ENCODE measurements around the gene ASTN2. TPM values are rescaled to one million over a fixed set of nuclear protein-coding genes. Genes with fewer than 3 reads are reported as not detected.

Gene ASTN2
- total and polyA plus RNA-seq, 10 of the 15 experiments (the other 5 are each of a cell fraction or from before 2014, with no cell fraction given) = 1.4 to 15.7 (median 7.0) TPM

DNA sequence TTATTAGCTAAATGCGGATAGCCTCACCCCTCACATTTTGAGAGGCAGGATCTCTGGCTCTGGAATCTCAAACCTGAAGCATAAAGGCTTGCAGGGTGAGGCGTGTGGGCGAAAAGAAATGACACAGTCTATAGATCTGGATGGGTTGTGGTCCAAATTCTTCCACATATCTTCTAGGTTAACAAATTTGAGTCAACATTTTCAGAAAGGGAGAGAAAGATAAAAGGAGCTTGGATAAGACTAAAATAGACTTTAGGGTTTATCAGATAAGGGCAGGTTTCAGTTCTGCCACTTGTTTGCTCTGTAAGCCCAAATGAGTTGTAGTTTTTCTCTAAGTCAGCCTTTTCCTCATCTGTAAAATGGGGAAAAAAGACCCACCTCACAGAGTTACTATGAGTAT is 506.9 kb downstream of the ASTN2 start:
- H4K20me1 ChIP-seq (ENCODE audit: control insufficient read depth, insufficient read depth) = no peaks in the 10 kb centered on the region
- DNase-seq (ENCODE audit: low read depth, low spot score) (no peak), ATAC-seq (no peak; the same call in 1 of the 3 replicates), FAIRE-seq (no peak)
- H3K4me1 ChIP-seq (ENCODE audit: control insufficient read depth, insufficient read depth, low read length) = no peaks in the 10 kb centered on the region
- WGBS (ENCODE audit: insufficient coverage, insufficient replicate concordance, low lambda C conversion rate, missing lambda C conversion rate) = 62% methylated on average over 3 of the region's 3 CpGs
- H3K4me3 ChIP-seq = no peak overlapping the region
- H3K9me3 ChIP-seq (replicated peaks; ENCODE audit: control insufficient read depth, insufficient read depth, low read length) = no peaks in the 10 kb centered on the region
- BruUV-seq (replicated peaks) = no TSS peak
- H3K27ac ChIP-seq (ENCODE audit: control insufficient read depth, insufficient read depth) = no peak overlapping the region
- no peak overlapping the region for H2AFZ ChIP-seq (ENCODE audit: control insufficient read depth, low read depth, low read length)
- TF ChIP-seq FOXM1 (IDR thresholded peaks at IDR 0.05; ENCODE audit: low read depth, low read length) (peak; percentile 34; the same call in 1 of the 2 replicates), CBX3 (IDR thresholded peaks at IDR 0.05; ENCODE audit: borderline replicate concordance, low read depth) (no peak), TCF7 (IDR thresholded peaks at IDR 0.05; ENCODE audit: borderline replicate concordance) (peak; percentile 62; the same call in 1 of the 2 replicates), RUNX3 (IDR thresholded peaks at IDR 0.05; ENCODE audit: low read length) (peak; percentile 67), NFIC (IDR thresholded peaks at IDR 0.05; ENCODE audit: low read depth, low read length) (peak; percentile 70; the same call in 1 of the 2 replicates), BACH1 (IDR thresholded peaks at IDR 0.05; ENCODE audit: borderline replicate concordance) (no peak), MEF2A (IDR thresholded peaks at IDR 0.05; ENCODE audit: insufficient read depth, low read depth, low read length) (peak; percentile 68; the same call in 1 of the 2 replicates), CEBPB (IDR thresholded peaks at IDR 0.05; ENCODE audit: borderline replicate concordance in 1 of 2, low read depth in 2 of 2, low read length in 2 of 2) (0 out of 4 replicates have a peak, but pooled peaks of 1 of the 2 experiments have one; percentile 33)
- POLR2A ChIA-PET = no interaction called here
- H3K9ac ChIP-seq (ENCODE audit: control insufficient read depth, insufficient read depth, low read length) = no peak overlapping the region
- RAD21 ChIA-PET (ENCODE audit: unreplicated experiment) = no interaction called here
- no peaks in the 10 kb centered on the region for H3K79me2 ChIP-seq (ENCODE audit: control insufficient read depth, insufficient read depth, low read length)
- SMC1A ChIA-PET (ENCODE audit: uncharacterized antibody, unreplicated experiment) = no interaction called here
- no peak overlapping the region for H3K4me2 ChIP-seq (ENCODE audit: control insufficient read depth, insufficient read depth)
- no peaks in the 10 kb centered on the region for H3K27me3 ChIP-seq (replicated peaks in 1 of 2; ENCODE audit: control insufficient read depth in 2 of 2, insufficient read depth in 2 of 2, low read length in 1 of 2)
- intact Hi-C loops (cut with micrococcal nuclease; ENCODE audit: unreplicated experiment) = no loop called here
- no peaks in the 10 kb centered on the region for H3K36me3 ChIP-seq (ENCODE audit: control insufficient read depth in 2 of 2, insufficient read depth in 2 of 2, low read length in 1 of 2)
- CTCF ChIA-PET = interaction anchor here (1.0 kb wide), 1 partner anchor 339 kb away, joined by 3 read pairs; no protein-coding TSS in a partner anchor
- in situ Hi-C loops (cut with MboI) = no loop called here

DNA sequence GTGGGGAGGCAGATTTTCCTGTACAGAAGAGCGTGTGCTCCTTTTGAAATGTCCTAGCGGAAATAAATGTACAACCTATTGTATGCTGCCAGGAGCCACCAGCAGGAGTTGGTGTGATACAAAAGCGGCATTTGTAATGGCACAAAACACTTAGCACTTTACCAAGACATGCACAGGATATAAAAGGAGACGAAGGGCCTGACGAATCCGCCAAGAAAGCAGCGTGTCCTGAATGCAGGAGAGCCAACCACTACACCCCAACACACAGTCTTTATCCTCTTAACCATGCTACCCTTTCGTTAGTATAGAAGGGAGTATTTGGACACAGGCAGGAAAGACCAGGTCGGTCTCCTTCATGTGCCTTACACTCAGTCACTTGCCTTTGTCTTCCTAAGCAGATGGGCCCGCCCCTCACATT is 509.7 kb downstream of the ASTN2 start:
- no peak overlapping the region for H3K4me2 ChIP-seq (ENCODE audit: control insufficient read depth, insufficient read depth)
- ChIA-PET CTCF (no interaction called here), POLR2A (no interaction called here), RAD21 (ENCODE audit: unreplicated experiment) (no interaction called here), SMC1A (ENCODE audit: uncharacterized antibody, unreplicated experiment) (no interaction called here)
- no peak overlapping the region for H3K27ac ChIP-seq (ENCODE audit: control insufficient read depth, insufficient read depth)
- no peak overlapping the region for H2AFZ ChIP-seq (ENCODE audit: control insufficient read depth, low read depth, low read length)
- DNase-seq (ENCODE audit: low read depth, low spot score) (no peak), ATAC-seq (no peak), FAIRE-seq (no peak)
- H3K79me2 ChIP-seq (ENCODE audit: control insufficient read depth, insufficient read depth, low read length) = no peaks in the 10 kb centered on the region
- H3K27me3 ChIP-seq (replicated peaks in 1 of 2; ENCODE audit: control insufficient read depth in 2 of 2, insufficient read depth in 2 of 2, low read length in 1 of 2) = no peaks in the 10 kb centered on the region
- in situ Hi-C loops (cut with MboI) (no loop called here), intact Hi-C loops (cut with micrococcal nuclease; ENCODE audit: unreplicated experiment) (no loop called here)
- no peak overlapping the region for H3K4me3 ChIP-seq
- no peaks in the 10 kb centered on the region for H4K20me1 ChIP-seq (ENCODE audit: control insufficient read depth, insufficient read depth)
- no TSS peak for BruUV-seq (replicated peaks)
- no peak for TF ChIP-seq NR2F1 (conservative IDR thresholded peaks at IDR 0.05)
- H3K9ac ChIP-seq (ENCODE audit: control insufficient read depth, insufficient read depth, low read length) = no peak overlapping the region
- no peaks in the 10 kb centered on the region for H3K4me1 ChIP-seq (ENCODE audit: control insufficient read depth, insufficient read depth, low read length)
- no peaks in the 10 kb centered on the region for H3K36me3 ChIP-seq (ENCODE audit: control insufficient read depth in 2 of 2, insufficient read depth in 2 of 2, low read length in 1 of 2)
- 36% methylated on average over 10 of the region's 10 CpGs for WGBS (ENCODE audit: insufficient coverage, insufficient replicate concordance, low lambda C conversion rate, missing lambda C conversion rate)
- no peaks in the 10 kb centered on the region for H3K9me3 ChIP-seq (replicated peaks; ENCODE audit: control insufficient read depth, insufficient read depth, low read length)
